A549 treated with AZD2906 at 1 μM for 4 hours (cell line): ENCODE results near the gene ZNF219. TPM values are rescaled to one million over a fixed set of nuclear protein-coding genes. Genes with fewer than 3 reads are reported as not detected.

Experiments used
- total RNA-seq: library from RNA; stranded (reverse); fragments of 200-300 nt; extraction: Qiagen RNA extraction; gene quantifications from 5 replicates; pipeline ENCODE4 v1.2.3, GENCODE V29; 2022

ZNF219 gene
- total RNA-seq = 18.0 to 29.6 TPM (median 28.1 TPM) in 5 replicates

DNA sequence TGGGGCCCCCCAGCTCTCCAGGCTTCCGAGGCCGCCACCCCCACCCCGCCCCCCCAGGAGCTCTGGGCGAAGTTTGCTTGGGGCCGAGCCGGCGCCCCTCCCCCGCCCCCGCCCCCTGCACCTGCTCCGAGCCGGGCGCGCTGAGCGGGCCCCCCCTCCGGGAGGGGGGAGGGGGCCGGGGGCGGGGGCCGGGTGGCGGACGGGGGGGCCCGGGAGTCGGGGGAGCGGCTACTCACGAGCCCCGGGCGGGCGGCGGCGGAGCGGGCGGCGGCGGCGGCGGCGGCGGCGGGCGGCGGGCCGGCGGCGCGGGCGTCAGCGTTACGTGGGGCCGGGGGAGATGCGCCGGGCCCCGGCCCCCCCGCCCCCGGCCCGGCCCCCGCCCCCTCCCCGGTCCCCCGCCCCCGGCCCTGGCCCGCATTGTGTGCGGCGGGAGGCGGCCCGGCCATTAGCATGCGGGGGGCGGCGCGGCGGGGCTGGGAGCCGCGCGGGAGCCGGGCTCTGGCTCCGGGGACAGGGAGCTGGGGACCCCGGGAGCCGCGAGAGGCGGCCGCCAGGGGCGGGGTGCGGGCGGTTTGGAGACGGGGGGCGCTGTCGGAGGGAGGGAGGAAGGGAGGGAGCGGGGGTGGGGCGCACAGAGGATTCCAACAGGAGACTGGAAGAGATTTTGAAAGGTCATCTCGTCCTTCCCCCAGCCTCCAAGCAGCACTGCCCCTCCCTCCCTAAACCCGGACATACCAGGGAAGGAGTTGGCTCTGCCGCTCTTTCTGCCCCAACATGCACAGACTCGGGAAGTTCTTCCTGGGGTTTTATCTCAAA lies at the start of gene ZNF219:
ZNF219 (minus strand) TSS at position 580 of the 816 bp plus-strand sequence. CDS start 5,064 bp downstream, outside the sequence.

DNA sequence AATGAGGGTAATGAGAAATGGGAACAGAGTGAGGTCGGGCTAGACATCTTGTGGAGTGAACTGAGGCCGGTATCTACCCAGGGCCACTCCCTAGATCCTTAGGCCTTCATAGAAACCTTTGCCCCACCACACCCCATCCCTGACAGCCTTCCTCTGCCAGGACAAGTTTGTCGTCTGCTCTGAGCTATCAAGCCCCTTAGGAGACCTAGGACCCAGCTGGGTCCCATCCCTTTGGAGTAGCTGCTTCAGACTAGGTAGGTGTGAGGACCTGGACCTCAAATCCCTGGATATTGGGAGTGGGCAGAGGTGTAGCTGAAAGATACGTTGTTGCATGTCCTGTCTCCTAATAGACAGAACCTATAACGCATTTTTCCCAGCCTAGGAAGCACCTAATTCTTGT lies 2.5 kb upstream of the ZNF219 start, which contains the start of gene TMEM253:
TMEM253 (plus strand) TSS at position 136 of the 400 bp plus-strand sequence. CDS start 278 bp downstream, outside the sequence.

DNA sequence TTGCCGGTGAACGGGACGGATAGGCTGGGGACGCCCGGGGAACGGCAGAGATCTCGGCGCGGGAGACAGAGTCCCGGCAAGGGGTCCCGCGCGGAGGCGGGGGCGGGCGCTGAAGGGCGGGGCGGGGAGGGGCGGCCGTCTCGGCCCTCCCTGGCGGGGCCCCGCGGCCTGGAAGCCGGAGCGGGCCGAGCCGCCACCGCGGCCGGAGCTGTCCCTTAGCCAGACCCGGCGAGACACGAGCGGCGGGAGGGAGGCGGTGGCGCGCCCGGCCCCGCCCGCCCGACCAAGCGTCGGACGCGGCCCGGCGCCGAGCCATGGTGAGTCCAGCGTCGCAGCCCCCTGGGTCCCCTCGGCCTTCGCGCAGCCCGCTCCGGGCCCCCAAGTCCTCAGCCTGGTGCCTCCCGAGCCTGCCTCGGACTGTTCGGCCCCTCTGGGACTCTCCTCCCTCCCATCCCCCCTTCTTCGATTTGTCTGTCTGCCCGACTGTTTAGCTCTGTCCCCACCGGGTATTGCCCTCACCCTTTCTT lies 28.3 kb downstream of the ZNF219 start, which contains the start of gene ARHGEF40:
ARHGEF40 (plus strand) TSS at position 222 of the 527 bp plus-strand sequence; CDS start at position 315, 93 bp downstream.

DNA sequence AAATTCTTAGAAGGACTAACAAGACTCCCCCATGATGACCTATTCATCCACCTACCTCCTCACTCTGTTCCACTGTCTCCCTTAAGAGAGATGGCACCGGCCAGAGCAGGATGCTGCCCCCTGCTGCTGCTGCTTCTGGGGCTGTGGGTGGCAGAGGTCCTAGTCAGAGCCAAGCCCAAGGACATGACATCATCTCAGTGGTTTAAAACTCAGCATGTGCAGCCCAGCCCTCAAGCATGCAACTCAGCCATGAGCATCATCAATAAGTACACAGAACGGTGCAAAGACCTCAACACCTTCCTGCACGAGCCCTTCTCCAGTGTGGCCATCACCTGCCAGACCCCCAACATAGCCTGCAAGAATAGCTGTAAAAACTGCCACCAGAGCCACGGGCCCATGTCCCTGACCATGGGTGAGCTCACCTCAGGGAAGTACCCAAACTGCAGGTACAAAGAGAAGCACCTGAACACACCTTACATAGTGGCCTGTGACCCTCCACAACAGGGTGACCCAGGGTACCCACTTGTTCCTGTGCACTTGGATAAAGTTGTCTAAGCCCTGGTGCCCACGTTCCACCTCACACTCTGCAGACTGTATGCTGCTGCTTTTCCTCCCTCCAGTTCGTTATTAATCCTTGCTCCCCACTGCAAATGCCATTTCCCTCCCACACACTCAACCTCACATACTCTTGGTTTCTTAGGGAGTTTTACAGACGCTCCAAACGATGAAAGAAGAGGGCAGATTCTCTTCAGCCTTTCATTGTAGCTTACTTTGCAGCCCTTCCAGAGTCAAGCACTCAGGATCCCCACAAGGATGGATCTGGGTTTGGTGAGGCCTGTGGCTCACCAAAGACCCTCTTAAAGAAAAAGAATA lies 40.4 kb downstream of the ZNF219 start, which contains the start of gene RNASE8:
RNASE8 (plus strand) TSS at position 20 of the 873 bp plus-strand sequence; CDS start at position 91, 71 bp downstream.

DNA sequence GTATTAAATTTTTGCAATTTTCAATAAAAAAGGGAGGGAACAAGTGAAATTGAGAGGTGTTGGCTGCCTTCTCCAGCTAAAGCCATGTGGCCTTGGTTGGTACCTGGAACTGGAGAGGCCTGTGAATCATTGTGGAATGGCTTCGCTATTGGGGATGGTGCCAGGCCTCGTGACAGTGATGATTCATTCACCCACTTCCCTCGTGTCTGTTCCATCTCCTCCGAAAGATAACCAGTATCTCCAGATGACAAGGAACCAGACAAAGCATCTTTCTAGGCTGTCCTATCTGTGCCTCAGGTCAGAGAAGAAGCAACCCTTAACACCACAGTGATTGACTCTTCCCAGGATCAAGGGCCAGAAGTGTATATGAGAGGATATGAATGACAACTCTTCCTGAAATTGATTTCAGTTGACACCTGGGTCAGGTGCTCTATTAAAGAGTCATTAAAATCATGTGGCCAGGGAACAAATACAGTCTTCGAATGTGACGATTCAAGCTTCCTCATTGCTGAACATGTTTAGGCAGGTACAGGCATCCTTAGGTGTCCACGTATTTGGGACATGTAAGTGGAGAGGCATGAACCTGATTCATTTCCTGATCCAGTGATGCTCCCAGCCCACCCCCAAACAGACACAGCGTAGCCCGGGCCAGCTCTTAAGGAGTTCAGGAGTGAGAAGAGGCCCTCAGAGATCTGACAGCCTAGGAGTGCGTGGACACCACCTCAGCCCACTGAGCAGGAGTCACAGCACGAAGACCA lies 56.6 kb downstream of the ZNF219 start, which contains the start of gene RNASE7:
RNASE7 (plus strand) TSS at position 687 of the 758 bp plus-strand sequence. CDS start 631 bp downstream, outside the sequence.

Other genes starting within 250 kb of the ZNF219 start
- gene RNASE3, start 207.3 kb downstream of the ZNF219 start, total RNA-seq = not detected in 5 replicates
- not detected in 5 replicates for gene RNASE2, start 143.2 kb downstream of the ZNF219 start, total RNA-seq
- gene METTL17, start 108.7 kb downstream of the ZNF219 start, total RNA-seq = 67.6 to 74.8 TPM (median 70.6 TPM) in 5 replicates
- 0.05 TPM in 1 of 5 replicates, not detected in the others for gene SLC39A2, start 99.4 kb downstream of the ZNF219 start, total RNA-seq
- gene NDRG2, start 73.6 kb downstream of the ZNF219 start, total RNA-seq = 2.5 to 3.8 TPM (median 2.6 TPM) in 5 replicates
- not detected in 5 replicates for gene TPPP2, start 68.4 kb downstream of the ZNF219 start, total RNA-seq
- gene RNASE13, start 63.8 kb downstream of the ZNF219 start, total RNA-seq = not detected in 5 replicates
- not detected in 5 replicates for gene RNASE7, start 56.3 kb downstream of the ZNF219 start, total RNA-seq
- not detected in 5 replicates for gene RNASE8, start 40.8 kb downstream of the ZNF219 start, total RNA-seq
- 7.0 to 10.6 TPM (median 8.9 TPM) in 5 replicates for gene ARHGEF40, start 28.4 kb downstream of the ZNF219 start, total RNA-seq
- 0.44 to 1.1 TPM (median 0.65 TPM) in 5 replicates for gene TMEM253, start 2.4 kb upstream of the ZNF219 start, total RNA-seq
- gene OR5AU1, start 57.4 kb upstream of the ZNF219 start, total RNA-seq = not detected in 5 replicates
- 730 to 1,057 TPM (median 765 TPM) in 5 replicates for gene HNRNPC, start 170.8 kb upstream of the ZNF219 start, total RNA-seq
- 0.10 to 0.31 TPM (median 0.18 TPM) in 5 replicates for gene RPGRIP1, start 181.4 kb upstream of the ZNF219 start, total RNA-seq